Common myeloid progenitor, CD34-positive (primary cell): Measurements from ENCODE around the gene SKIDA1.

ENCODE experiments used
- CTCF ChIA-PET: fragments of 350-600 bp; sonication (Branson Sonifier 250); formaldehyde crosslinking; loops from one replicate; lab custom pipeline; 2021; ENCODE audit warnings: antibody characterized with exemption; lab: Charles Lee
- POLR2A ChIA-PET: fragments of 350-600 bp; sonication (Branson Sonifier 250); formaldehyde crosslinking; loops from one replicate; lab custom pipeline; 2021; ENCODE audit warnings: antibody characterized with exemption; lab: Charles Lee
- DNase-seq, 3 donors: peaks; one replicate each; pipeline versions ENCODE4 v3.0.0 to v3.0.0-alpha.2; 2013
- H3K27ac ChIP-seq, 2 experiments: 1 replicate in 1 of 2; 2 replicates in 1 of 2; pipeline ENCODE4 v1.7.0; 2013; ENCODE audit warnings: inconsistent platforms in 2 of 2, low read length in 2 of 2, mild to moderate bottlenecking in 2 of 2, low read depth in 1 of 2, moderate library complexity in 1 of 2; ENCODE audit not compliant: severe bottlenecking in 2 of 2, insufficient read depth in 1 of 2, poor library complexity in 1 of 2
- H3K27me3 ChIP-seq, 5 experiments: replicated peaks in 2 of 5; 1 replicate in 3 of 5; 2 replicates in 2 of 5; pipeline versions ENCODE4 v1.6.1 to v1.7.0; 2013; ENCODE audit warnings: low read length in 4 of 5, mild to moderate bottlenecking in 2 of 5, moderate library complexity in 2 of 5, inconsistent platforms in 1 of 5; ENCODE audit not compliant: insufficient read depth in 5 of 5, control insufficient read depth in 4 of 5
- H3K36me3 ChIP-seq, 4 experiments: 1 replicate in 2 of 4; 2 replicates in 2 of 4; pipeline versions ENCODE4 v1.6.1 to v1.7.0; 2013; ENCODE audit warnings: low read length in 3 of 4, control low read depth in 1 of 4, mild to moderate bottlenecking in 1 of 4; ENCODE audit not compliant: control insufficient read depth in 4 of 4, insufficient read depth in 4 of 4
- H3K4me1 ChIP-seq, 4 experiments: 1 replicate in 3 of 4; 2 replicates in 1 of 4; pipeline versions ENCODE4 v1.6.1 to v1.7.1; 2013; ENCODE audit warnings: low read length in 3 of 4, mild to moderate bottlenecking in 3 of 4, control low read depth in 1 of 4, inconsistent platforms in 1 of 4, moderate library complexity in 1 of 4; ENCODE audit not compliant: control insufficient read depth in 4 of 4, insufficient read depth in 4 of 4; ENCODE audit errors: control extremely low read depth in 1 of 4
- H3K4me3 ChIP-seq, 7 experiments: 1 replicate in 4 of 7; 2 replicates in 3 of 7; pipeline versions ENCODE4 v1.5.1 to v1.7.0; 2013; ENCODE audit warnings: mild to moderate bottlenecking in 7 of 7, low read length in 6 of 7, moderate library complexity in 6 of 7, inconsistent platforms in 2 of 7, low read depth in 2 of 7, control low read depth in 1 of 7; ENCODE audit not compliant: insufficient read depth in 4 of 7, control insufficient read depth in 1 of 7; ENCODE audit errors: extremely low read depth in 1 of 7
- H3K9me3 ChIP-seq, 5 experiments: 1 replicate in 4 of 5; 2 replicates in 1 of 5; pipeline versions ENCODE4 v1.6.1 to v1.7.1; 2013; ENCODE audit warnings: low read length in 4 of 5, mild to moderate bottlenecking in 2 of 5, inconsistent platforms in 1 of 5, low read depth in 1 of 5, moderate library complexity in 1 of 5; ENCODE audit not compliant: control insufficient read depth in 4 of 5, insufficient read depth in 2 of 5; ENCODE audit errors: control extremely low read depth in 1 of 5
- WGBS: methylation state at CpG from one replicate; pipeline ENCODE4 v1.1.5; 2013; ENCODE audit not compliant: insufficient coverage; 5-methylcytosine and 5-hydroxymethylcytosine counted together

SKIDA1 gene

GRCh38 chr10:21518149-21518640 lies 7.3 kb downstream of the SKIDA1 start:
- Histone ChIP-seq H3K4me1 (peaks cover 25 to 70% (median 53%) of the 10 kb centered on the region in 4 experiments), H3K4me3 (peak overlapping the region in 6 of 7 experiments; percentile 73 to 96 (median 81)), H3K27ac (no peak overlapping the region), H3K36me3 (no peaks in the 10 kb centered on the region), H3K27me3 (no peaks in the 10 kb centered on the region), H3K9me3 (no peaks in the 10 kb centered on the region)
- ChIA-PET CTCF (interaction anchor here (0.6 to 16.3 kb wide), 7 partner anchors 10 to 73 kb away, joined by 3 to 134 read pairs (median 4); partner anchors contain the start of gene MLLT10), POLR2A (interaction anchor here (0.6 to 2.3 kb wide), 3 partner anchors 8 to 21 kb away, joined by 3 to 9 read pairs (median 8); partner anchors contain the start of gene SKIDA1)
- DNase-seq, result peak in 2 of 3 donors; percentile 70 to 84
- WGBS, result 0% methylated on average over 2 of the region's 13 CpGs

- peak; percentile 49 to 74 (median 57) for DNase-seq
- peaks cover 22 to 63% (median 46%) of the 10 kb centered on the region in 4 experiments for H3K4me1 ChIP-seq
- H3K27ac ChIP-seq, result no peak overlapping the region
- under 1% methylated on average over 60 of the region's 73 CpGs for WGBS
- H3K4me3 ChIP-seq, result peak overlapping the region; percentile 73 to 96 (median 81)
- no peaks in the 10 kb centered on the region for H3K27me3 ChIP-seq
- CTCF ChIA-PET, result interaction anchor here (0.6 to 16.3 kb wide), 8 partner anchors 10 to 239 kb away, joined by 3 to 134 read pairs (median 5); partner anchors contain the start of gene MLLT10
- POLR2A ChIA-PET, result interaction anchor here (2.0 to 2.3 kb wide), 2 partner anchors 9 to 21 kb away, joined by 8 to 9 read pairs; partner anchors contain the start of gene SKIDA1
- H3K36me3 ChIP-seq, result no peaks in the 10 kb centered on the region
- no peaks in the 10 kb centered on the region for H3K9me3 ChIP-seq
Observed at GRCh38 chr10:21517134-21518031, 8.1 kb downstream of the SKIDA1 start.

- DNase-seq, result peak; percentile 74 to 82 (median 78)
- Histone ChIP-seq H3K27me3 (no peaks in the 10 kb centered on the region), H3K4me1 (peaks cover 19 to 63% (median 44%) of the 10 kb centered on the region in 4 experiments), H3K36me3 (no peaks in the 10 kb centered on the region), H3K4me3 (peak overlapping the region; percentile 45 to 90 (median 78)), H3K27ac (no peak overlapping the region), H3K9me3 (no peaks in the 10 kb centered on the region)
- ChIA-PET CTCF (interaction anchor here (0.7 to 2.8 kb wide), 9 partner anchors 9 to 238 kb away, joined by 3 to 12 read pairs (median 4); partner anchors contain the start of gene SKIDA1), POLR2A (interaction anchor here (1.1 to 2.3 kb wide), 2 partner anchors 10 to 20 kb away, joined by 3 to 9 read pairs; partner anchors contain the start of gene SKIDA1)
- WGBS, result under 1% methylated on average over 58 of the region's 86 CpGs
Observed at GRCh38 chr10:21516242-21517131, 9.0 kb downstream of the SKIDA1 start.

- no peaks in the 10 kb centered on the region for H3K36me3 ChIP-seq
- no peak for DNase-seq
- H3K27me3 ChIP-seq, result no peaks in the 10 kb centered on the region
- H3K4me3 ChIP-seq, result peak overlapping the region; percentile 45 to 90 (median 78)
- CTCF ChIA-PET, result interaction anchor here (0.7 to 2.8 kb wide), 9 partner anchors 9 to 237 kb away, joined by 3 to 12 read pairs (median 4); partner anchors contain the start of gene SKIDA1
- peaks cover 24 to 63% (median 43%) of the 10 kb centered on the region in 4 experiments for H3K4me1 ChIP-seq
- 28% methylated on average over 7 of the region's 15 CpGs for WGBS
- H3K27ac ChIP-seq, result no peak overlapping the region
- POLR2A ChIA-PET, result interaction anchor here (1.1 to 2.3 kb wide), 2 partner anchors 11 to 19 kb away, joined by 3 to 9 read pairs; partner anchors contain the start of gene SKIDA1
- no peaks in the 10 kb centered on the region for H3K9me3 ChIP-seq
Observed at GRCh38 chr10:21515361-21516241, 9.9 kb downstream of the SKIDA1 start.

GRCh38 chr10:21514818-21515351 lies 10.6 kb downstream of the SKIDA1 start:
- 100% methylated on average over 2 of the region's 10 CpGs for WGBS
- ChIA-PET POLR2A (interaction anchor here (0.8 kb wide), 1 partner anchor 54 kb away, joined by 3 read pairs; no protein-coding TSS in a partner anchor), CTCF (interaction anchor here (0.8 to 2.8 kb wide), 4 partner anchors 9 to 19 kb away, joined by 4 to 12 read pairs (median 8); no protein-coding TSS in a partner anchor)
- Histone ChIP-seq H3K36me3 (no peaks in the 10 kb centered on the region), H3K27me3 (no peaks in the 10 kb centered on the region), H3K9me3 (no peaks in the 10 kb centered on the region), H3K4me1 (peaks cover 24 to 60% (median 41%) of the 10 kb centered on the region in 4 experiments), H3K4me3 (no peak overlapping the region), H3K27ac (no peak overlapping the region)
- DNase-seq, result no peak
